ENCODE data around the gene RPS6KB1. TPM values are rescaled to one million over a fixed set of nuclear protein-coding genes. Genes with fewer than 3 reads are reported as not detected.
"Not testable (repeated sequence)": the region's sequence is repeated elsewhere in the genome, so short reads cannot be mapped to it uniquely, and the experiment has no call there.

Gene RPS6KB1
- total RNA-seq, 4 donors from 2014 or later, result 30.6 to 56.3 (median 35.4) TPM

GRCh38 chr17:59964482-59965328, 71.8 kb downstream of the RPS6KB1 start, which contains the start of gene RNFT1:
Gene RNFT1, minus strand, starts transcription at chr17:59964740. Its CDS starts 77 bp downstream, at chr17:59964663.
- peak; percentile 97 for ATAC-seq (ENCODE audit: low FRiP score)
- TF ChIP-seq CTCF (IDR thresholded peaks at IDR 0.05), result no peak

GRCh38 chr17:59971771-59972170, 78.8 kb downstream of the RPS6KB1 start:
- not testable (repeated sequence) for ATAC-seq (ENCODE audit: low FRiP score); DNase-seq (ENCODE audit: low spot score)

More at GRCh38 chr17:59964482-59965328, 71.8 kb downstream of the RPS6KB1 start, which contains the start of gene RNFT1:
- peak; percentile 90 for DNase-seq (ENCODE audit: low spot score)

GRCh38 chr17:59972778-59973177, 79.9 kb downstream of the RPS6KB1 start:
- DNase-seq (ENCODE audit: low spot score), result no peak
- no peak for TF ChIP-seq CTCF (IDR thresholded peaks at IDR 0.05)
- ATAC-seq (ENCODE audit: low FRiP score), result no peak

GRCh38 chr17:59973483-59973882, 80.6 kb downstream of the RPS6KB1 start:
- DNase-seq (ENCODE audit: low spot score); ATAC-seq (ENCODE audit: low FRiP score): not testable (repeated sequence)

GRCh38 chr17:59975166-59975565, 82.2 kb downstream of the RPS6KB1 start:
- ATAC-seq (ENCODE audit: low FRiP score), result not testable (repeated sequence)

GRCh38 chr17:59996608-59997007, 103.7 kb downstream of the RPS6KB1 start:
- not testable (repeated sequence) for DNase-seq (ENCODE audit: low spot score); ATAC-seq (ENCODE audit: low FRiP score)

More at GRCh38 chr17:59975166-59975565, 82.2 kb downstream of the RPS6KB1 start:
- not testable (repeated sequence) for DNase-seq (ENCODE audit: low spot score)

Small RNA genes within 50 kb of the gene (small RNA-seq; reads per million reads assigned to genes)
- not detected for gene RNU6-450P
- gene RPS29P21, result not detected

Other genes with a start within 250 kb of the RPS6KB1 start
- gene PTRH2, start 185.7 kb upstream of the RPS6KB1 start, total RNA-seq, result 10 to 100 TPM; 28.1 to 80.0 (median 30.6) TPM
- gene VMP1, start 185.5 kb upstream of the RPS6KB1 start, total RNA-seq, result 100 to 1,000 TPM; 169 to 476 (median 278) TPM
- 10 to 100 TPM in 1 of 4 donors, 1 to 10 TPM in 3; 5.3 to 14.5 (median 7.2) TPM for gene TUBD1, start 178 bp upstream of the RPS6KB1 start, total RNA-seq
- 10 to 100 TPM; 24.7 to 34.0 (median 27.9) TPM for gene RNFT1, start 71.6 kb downstream of the RPS6KB1 start, total RNA-seq
- 10 to 100 TPM in 3 of 4 donors, 1 to 10 TPM in 1; 8.8 to 16.7 (median 11.8) TPM for gene HEATR6, start 185.8 kb downstream of the RPS6KB1 start, total RNA-seq

Data from omental fat pad (tissue), 4 donors.